ENCODE results near the gene DNAH9.

- TF ChIP-seq EZH2 (IDR thresholded peaks at IDR 0.05; ENCODE audit: low read depth, low read length, severe bottlenecking) (no peak), POLR2A (IDR thresholded peaks at IDR 0.05; ENCODE audit: control extremely low read depth in 1 of 2, low read depth in 2 of 2, low read length in 2 of 2) (no peak), BRCA1 (IDR thresholded peaks at IDR 0.05; ENCODE audit: low read depth, low read length) (no peak), FOSL1 (IDR thresholded peaks at IDR 0.05; ENCODE audit: insufficient read depth, low read depth, low read length) (no peak), HDAC2 (IDR thresholded peaks at IDR 0.05; ENCODE audit: borderline replicate concordance in 1 of 2, low read depth in 2 of 2, low read length in 2 of 2) (no peak), CHD2 (IDR thresholded peaks at IDR 0.05; ENCODE audit: low read length) (no peak), EGR1 (IDR thresholded peaks at IDR 0.05; ENCODE audit: borderline replicate concordance, low read depth, low read length) (no peak), E2F6 (IDR thresholded peaks at IDR 0.05) (no peak), CTCF (IDR thresholded peaks at IDR 0.05; ENCODE audit: control extremely low read depth in 1 of 3, insufficient read depth in 1 of 3, low read depth in 1 of 3, low read length in 3 of 3) (no peak), YY1 (IDR thresholded peaks at IDR 0.05; ENCODE audit: low read depth, low read length) (no peak), ATF2 (IDR thresholded peaks at IDR 0.05; ENCODE audit: low read length) (no peak), MAX (IDR thresholded peaks at IDR 0.05) (no peak)
Observed at GRCh38 chr17:11999696-12000095, 401.4 kb downstream of the DNAH9 start.

Data from H1 (cell line).